GM19351 (cell line): ENCODE measurements around the gene PHYH.
"Not testable (repeated sequence)": the region's sequence is repeated elsewhere in the genome, so short reads cannot be mapped to it uniquely, and the experiment has no call there.

Source experiments
- ATAC-seq: cut with Tn5 transposase; IDR thresholded peaks from one replicate; pipeline ENCODE4 v1.9.1; 2021; ENCODE audit warnings: mild to moderate bottlenecking, moderate library complexity; ENCODE audit not compliant: unreplicated experiment

Gene PHYH

DNA sequence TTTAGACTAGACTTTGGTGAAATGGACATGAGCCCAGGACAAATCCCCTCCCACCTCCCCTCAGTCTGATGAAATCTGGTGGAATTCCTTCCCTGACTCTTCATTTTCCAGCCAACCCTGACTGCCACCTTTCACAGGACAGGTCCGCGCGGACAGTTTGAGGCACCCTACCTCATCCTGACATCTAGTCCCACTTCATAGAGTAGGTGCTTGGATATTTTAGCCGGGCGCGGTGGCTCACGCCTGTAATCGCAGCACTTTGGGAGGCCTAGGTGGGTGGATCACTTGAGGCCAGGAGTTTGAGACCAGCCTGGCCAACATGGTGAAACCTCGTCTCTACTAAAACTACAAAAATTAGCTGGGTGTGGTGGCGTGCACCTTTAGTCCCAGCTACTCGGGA, 23.7 kb downstream of the PHYH start:
- ATAC-seq = not testable (repeated sequence)

DNA sequence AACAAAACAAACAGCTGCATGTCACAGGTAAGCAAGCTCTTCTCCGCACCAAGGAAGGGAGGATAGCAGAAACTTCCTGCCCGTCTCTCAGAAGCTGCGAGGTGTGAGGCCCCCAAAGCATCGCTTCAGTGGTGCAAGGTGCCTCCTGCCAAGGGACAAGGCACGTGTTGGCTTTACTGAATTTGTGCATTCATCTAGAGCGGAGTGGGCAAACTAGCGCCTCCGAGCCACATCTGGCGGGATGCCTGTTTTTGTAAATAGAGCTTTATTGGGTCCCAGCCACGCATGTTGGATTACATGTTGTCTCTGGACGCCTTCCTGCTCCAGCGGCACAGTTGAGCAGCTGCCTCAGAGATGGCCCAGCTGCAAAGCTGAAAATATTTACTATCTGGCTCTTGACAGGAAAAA, 27.7 kb downstream of the PHYH start:
- peak; percentile 40 for ATAC-seq

DNA sequence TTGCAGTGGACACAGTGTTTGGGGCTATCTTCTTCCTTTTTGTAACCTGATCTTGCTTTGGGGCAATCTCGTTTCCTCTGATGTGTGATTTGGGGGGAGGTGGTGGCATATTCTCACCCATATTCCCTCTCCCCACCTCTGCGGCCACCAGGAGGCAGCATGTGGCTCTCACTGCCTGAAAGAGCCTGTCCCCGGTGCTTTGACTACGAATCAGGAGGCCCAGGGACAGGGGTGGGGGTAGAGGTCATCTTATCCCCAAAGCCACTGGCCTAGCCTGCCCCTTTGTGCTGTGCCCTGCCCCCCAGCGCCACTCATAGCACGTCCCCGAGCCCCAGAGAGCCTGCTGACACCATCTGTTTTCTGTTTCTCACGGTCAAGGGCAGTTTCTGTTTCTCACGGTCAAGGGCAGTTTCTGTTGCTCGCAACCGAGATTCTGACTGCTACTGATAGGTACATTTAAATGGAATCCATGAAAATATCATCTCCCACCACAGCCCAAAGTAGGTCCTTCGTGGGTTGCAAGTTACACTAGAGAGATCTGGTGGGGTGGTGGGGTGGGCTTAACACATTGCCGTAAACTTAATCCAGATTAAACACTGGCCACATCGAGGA, 28.2 kb downstream of the PHYH start:
- peak; percentile 90 for ATAC-seq

DNA sequence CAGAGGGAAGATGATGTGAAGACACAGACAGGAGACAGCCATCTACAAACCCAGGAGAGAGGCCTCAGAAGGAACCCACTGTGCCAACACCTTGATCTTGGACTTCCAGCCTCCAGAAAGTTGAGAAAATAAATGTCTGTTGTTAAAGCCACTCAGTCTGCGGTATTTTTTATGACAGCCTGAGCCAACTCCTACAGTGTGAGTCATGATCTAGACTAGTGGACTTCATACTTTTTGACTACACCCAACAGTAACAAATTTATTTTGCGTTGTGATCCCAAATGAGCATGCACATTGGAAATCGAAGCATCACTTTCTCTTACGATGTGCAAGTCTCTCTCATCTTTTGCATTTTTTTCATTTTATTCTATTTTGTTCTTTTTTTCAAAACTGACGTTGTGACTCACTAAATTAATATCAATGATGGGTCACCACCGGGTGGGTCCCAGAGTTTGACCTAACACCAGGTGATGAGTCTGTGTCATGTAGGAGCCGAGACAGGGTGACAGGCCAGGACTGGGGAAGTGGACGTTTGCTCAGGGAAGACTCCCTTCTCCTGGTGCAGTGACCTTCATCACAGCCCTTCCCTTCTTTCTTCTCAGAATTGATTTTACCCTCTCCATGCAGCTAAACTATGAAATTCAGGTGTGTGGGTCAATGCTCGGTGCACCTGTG, 28.9 kb downstream of the PHYH start:
- ATAC-seq = peak; percentile 1

DNA sequence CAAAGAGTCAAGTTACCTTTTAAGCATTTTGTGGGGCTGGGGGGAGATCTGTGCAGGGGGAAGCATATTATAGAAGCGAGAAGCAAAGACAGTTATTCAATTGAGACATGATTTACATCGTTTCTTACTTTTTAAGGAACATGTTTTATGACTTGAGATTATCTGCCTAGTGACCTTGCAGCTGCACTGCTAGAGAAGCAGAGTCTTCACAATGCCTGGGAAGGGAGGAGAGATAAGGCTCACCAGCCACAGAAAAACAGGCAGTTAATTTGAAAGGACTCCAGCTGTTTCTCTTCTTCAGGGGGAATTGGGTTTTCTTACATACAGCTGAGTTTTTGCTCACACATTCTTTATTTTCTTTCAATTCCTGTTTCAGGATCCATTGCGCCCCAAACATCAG, 31.0 kb downstream of the PHYH start:
- no peak for ATAC-seq

DNA sequence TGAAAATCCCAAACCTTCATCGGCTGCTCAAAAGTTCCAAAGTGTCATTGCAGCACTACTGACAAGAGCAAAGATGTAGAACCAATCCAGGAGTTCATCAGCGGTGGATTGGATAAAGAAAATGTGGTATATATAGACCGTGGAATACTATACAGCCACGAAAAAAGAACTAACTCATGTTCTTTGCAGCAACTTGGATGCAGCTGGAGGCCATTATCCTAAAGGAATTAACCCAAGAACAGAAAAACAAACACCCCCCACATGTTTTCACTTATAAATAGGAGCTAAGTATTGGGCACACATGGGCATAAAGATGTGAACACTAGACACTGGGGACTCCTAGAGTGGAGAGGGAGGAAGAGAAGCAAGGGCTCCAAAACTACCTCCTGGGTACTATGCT, 31.6 kb downstream of the PHYH start:
- ATAC-seq = no peak

DNA sequence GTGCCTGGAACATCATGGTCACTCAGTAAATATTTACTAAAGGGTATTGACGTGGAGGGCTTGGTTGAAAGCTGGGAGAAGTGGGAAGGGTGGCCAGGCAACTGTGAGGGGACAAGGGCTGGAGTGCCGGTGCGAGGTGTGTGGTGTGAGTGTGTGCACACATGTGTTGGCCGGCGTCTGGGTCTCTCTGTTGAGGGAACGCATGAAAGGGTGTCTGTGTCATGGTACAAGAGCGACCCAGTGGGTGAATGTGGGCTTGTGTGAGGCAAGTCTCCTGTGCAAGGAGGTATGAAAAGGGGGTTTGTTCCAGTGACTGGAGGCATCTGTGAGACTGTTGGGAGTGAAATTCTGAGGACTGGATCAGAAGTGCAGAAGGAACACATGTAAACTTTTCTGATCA, 36.3 kb downstream of the PHYH start:
- no peak for ATAC-seq

DNA sequence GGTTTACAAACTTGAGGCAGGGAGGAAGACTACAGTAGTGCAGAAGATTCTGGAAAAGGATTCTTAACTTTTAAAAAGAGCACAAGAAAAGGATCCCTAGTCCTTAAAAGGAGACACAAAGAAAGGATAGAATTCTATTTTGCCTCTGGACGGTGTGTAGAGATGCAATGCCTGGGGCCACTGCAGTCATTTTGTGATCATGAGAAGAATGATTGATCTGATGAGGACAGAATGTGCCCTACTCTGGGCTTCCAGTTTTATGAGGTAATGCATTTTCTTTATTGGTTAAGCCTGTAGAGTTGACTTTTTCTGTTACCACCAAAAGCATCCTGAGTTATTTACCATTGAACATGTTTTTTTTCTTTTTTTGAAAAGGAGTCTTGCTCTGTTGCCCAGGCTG, 37.4 kb downstream of the PHYH start:
- no peak for ATAC-seq

DNA sequence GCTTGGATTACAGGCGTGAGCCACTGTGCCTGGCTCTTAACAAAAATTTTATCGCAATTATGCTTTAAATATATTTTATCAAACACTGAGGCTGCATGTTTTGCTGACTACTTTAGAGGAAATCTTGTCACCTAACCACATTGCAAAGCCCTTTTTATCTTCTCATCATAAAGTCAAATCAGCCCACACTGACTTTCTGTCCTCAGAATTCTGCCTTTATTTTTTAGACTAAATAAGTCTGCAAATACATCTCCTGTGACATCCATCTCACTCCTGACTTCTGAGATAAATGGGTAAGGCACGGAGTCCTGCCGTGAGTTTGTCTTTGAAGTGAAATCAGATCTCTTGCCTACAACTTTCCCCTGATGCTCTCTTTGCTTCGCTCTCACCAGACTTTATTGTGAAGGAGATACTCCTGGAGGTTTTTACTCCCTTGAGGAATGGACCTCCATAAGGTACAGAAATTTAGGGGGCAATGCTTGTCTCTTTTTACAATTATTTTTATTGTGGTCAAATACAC, 42.2 kb downstream of the PHYH start:
- ATAC-seq = no peak

DNA sequence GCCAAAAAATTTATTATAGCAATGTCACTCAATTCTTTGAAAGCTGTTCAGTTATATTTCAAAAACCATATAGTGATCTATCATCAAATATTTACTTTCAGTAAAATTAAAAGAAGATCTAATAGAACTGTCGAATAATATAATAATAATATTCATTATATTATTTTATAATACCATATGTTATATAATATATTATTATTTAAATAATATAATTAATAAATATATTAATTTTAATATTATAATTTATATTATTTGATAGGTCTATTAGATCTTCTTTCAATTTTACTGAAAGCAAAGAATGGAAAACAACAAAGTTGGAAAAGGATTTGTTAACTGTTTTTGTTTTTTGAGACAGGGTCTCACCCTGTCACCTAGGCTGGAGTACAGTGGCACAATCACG, 43.2 kb downstream of the PHYH start:
- no peak for ATAC-seq

DNA sequence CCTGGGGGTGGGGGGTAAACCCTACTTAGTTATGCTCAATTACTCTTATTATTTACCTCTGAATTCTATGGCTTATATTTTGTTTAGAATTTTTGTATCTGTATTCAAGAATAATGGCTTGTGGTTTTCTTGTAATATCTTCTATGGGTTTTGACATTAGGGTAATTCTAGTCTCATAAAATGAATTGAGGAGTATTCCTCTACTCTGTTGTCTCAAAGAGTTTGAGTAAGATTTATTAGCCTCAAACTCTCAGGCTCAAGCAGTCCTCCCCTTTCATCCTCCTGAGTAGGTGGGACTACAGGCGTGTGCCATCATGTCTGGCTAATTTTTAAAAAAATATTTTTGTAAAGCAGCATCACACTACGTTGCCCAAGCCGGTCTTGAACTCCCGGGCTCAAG, 46.1 kb downstream of the PHYH start:
- no peak for ATAC-seq

DNA sequence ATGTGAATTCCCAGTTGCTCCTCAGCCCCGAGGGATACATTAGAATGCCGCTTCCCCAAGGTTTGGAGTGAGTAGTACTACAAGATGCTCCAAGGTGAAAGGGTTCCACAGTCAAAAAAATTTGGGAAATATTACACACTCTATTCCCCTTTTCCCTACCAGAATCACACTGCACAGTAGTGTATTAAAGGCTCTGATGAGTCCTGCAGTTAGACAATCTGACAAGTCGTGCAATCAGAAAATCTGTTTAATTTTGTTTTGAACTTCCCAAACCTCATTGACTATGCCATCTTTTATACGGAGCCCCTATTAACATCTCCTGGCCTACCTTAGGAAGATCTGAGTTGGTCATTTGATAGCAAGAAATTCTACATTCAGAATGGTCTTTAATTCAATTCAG, 52.1 kb downstream of the PHYH start:
- ATAC-seq = no peak

DNA sequence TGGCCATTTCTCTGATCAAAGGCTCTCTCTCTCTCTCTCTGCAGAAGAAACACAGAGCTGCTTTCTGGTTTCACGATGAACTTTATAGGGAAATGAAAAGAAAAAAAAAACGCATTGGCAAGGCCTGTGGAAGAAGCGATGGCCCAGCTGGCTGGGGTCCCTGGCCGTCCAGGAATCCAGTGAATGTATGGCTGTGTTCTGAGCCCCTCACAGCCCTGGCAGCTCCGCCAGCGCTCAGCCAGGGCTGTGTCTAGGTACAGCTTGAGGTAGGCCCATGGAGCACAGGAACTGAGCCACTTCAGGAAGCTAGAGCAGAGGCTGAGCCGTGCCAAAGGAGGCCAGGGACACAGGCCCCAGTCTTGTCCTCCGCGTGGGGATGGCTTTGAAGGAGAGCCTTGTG, 52.6 kb downstream of the PHYH start:
- no peak for ATAC-seq

DNA sequence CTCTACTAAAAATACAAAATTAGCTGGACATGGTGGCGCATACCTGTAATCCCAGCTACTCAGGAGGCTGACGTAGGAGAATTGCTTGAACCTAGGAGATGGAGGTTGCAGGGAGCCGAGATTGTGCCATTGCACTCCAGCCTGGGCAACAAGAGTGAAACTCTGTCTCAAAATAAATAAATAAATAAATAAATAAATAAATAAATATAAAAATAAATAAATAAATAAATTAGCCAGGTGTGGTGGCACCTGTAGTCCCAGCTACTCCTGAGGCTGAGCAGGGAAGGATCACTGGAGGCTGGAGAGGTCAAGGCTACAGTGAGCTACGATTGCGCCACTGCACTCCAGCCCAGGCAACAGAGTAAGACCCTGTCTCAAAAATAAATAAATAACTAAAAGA, 57.6 kb downstream of the PHYH start:
- ATAC-seq = not testable (repeated sequence)

DNA sequence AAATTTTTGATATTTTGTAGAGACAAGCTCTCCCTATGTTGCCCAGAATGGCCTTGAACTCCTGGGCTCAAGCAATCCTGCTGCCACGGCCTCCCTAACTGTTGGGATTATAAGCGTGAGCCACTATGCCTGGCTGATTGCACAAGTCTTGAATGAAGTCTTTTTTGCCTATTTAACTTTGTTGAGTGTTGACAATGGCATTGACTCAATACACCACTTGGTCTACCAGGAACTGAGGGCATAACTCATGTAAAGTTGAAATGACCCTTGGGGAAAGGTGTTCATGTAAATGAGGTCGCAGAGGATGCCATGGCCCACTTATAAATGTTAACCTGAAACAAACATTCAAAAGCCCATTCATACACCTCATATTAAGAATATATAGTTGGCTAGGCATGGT, 58.3 kb downstream of the PHYH start:
- no peak for ATAC-seq

DNA sequence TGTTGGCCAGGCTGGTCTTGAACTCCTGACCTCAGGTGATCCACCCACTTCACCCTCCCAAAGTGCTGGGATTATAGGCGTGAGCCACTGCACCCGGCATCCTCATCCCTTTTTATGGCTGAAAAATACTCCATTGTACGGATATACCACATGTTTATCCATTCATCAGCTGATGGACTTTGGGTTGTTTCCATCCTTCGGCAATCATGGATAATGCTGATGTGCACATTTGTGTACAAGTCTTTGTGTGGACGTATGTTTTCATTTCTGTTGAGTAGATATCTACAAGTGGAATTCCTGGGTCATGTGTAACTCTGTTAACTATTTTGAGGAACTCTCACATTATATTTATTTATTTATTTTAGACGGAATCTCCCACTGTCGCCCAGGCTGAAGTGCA, 59.9 kb downstream of the PHYH start:
- ATAC-seq = no peak

DNA sequence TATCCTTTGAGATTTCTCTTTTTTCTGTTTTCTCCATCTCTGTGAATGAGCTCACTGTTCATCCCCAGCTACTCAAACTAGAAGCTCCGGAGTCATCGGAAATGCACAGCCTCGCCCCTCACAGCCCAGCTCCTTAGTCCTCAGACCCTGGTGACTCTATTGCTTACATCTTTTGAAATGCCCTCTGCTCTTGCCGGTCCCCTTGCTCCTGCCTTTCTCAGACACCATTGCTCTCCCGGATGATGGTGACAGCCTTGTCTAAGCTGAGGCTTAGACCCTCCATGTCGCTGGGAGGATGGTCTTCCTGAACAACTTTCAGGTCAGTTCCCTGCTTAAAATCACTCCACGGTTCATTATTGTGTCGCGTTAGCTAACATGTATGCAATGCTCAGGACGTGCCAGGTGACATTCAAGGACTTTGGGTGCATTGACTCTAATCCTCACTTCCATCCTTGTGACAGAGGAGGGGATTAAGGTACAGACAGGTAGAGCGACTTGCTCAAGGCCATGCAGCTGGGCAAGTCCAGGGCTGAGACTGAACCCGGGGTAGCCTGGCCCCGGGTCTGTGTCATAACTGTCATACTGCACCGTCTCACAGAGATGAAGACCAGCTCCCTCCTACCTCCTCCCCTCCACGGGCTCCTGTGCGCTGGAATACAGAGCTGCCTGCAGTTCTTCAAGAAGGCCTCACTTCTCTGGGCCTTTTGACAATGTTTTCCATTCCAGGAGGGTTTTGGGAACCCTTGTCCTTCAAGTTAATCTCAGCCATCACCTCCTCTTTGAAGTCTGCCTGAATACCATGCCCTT, 61.4 kb downstream of the PHYH start:
- no peak for ATAC-seq

DNA sequence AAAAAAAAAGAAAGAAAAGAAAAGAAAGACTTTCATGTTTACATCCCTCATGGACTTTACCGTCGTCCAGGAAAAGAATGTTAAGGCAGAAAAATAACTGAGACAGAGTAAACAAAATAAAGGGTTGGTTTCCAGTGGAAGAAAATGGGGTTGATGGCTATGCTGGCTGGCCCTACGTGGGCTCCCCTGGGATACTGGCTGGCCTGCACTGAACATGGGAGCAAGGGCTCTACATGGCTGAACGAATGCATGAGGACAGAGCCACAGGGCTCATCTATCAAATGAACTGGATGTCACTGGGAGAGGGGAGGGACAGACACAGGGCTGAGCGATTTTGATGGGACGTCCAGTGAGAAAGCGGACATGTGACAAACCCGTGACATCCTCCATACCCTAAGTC, 63.2 kb downstream of the PHYH start:
- no peak for ATAC-seq

DNA sequence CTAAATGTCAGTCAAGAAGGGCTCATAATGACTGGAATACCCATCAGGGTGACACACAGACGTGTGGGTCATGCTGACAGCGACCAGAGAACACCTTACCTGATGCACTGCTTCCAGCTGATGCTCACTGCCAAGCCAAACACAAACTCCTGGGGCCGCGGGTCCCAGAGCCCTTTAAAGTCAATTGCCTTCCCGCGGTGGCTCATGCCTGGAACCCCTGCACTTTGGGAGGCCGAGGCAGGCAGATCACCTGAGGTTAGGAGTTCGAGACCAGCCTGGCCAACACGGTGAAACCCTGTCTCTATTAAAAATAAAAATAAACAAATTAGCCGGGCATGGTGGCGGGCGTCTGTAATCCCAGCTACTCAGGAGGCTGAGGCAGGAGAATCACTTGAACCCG, 65.1 kb downstream of the PHYH start:
- ATAC-seq = not testable (repeated sequence)

DNA sequence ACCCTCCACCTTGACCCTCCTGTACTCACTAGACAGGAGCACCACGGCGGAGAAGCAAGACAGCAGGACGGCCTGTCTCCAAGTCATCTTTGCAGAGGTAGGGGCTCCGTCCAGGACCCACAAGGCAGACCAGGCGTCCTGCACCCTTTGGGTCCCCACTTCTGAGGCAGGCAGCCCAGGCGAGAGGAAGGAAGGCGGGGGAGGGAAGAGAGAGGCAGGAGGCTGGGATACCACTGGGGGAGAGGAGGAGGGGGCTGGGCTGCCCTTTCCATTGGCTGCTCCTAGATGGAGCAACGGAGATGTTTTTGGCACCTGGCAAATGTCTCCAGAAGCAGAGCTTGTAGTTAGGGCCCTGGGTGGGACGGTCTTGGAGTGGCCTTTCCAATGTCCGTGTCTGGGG, 65.7 kb downstream of the PHYH start, which contains the start of gene UCMA:
TSS of gene UCMA (minus strand) at position 203 of the 400 bp plus-strand sequence. CDS start at position 87, 116 bp downstream.
- ATAC-seq = no peak

DNA sequence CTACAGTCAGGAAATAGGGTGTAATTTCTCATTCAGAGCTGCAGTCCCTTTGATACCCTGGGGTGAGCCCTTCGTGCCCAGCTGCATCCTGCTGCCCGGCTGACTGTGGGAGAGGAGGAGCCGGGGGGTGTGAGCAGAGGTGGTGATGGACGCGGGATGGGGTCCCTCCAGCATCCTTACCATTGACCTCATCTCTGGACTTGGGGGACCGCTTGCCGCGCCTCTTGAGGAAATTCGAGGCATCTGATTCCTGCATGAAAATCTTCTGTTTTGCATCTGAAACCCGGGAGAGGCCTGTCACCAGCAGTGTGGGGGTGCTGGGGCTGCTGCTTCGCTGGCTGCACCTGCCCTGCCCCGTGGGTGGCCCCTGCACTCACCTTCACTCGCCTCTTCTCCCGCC, 66.5 kb downstream of the PHYH start:
- ATAC-seq = no peak

DNA sequence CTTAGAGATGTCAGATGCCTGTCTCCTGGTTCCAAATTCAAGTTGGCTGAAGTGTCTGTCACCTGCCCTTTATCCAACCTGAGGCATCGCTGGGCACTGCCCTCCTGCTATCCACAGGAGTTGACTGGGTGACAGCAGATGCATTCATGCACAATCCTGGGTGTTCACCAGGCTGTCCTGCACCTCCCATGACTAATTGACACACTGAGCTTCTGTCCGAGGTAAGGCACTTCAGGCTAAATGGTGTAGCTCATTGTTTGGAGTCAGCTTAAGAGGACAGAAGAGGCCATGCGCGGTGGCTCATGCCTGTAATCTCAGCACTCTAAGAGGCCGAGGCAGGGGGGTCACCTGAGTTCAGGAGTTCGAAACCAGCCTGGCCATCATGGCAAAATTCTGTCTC, 68.1 kb downstream of the PHYH start:
- ATAC-seq = no peak
